Lower leg skin (tissue), 4 donors: ENCODE measurements around the gene CCDC191. TPM values are rescaled to one million over a fixed set of nuclear protein-coding genes. Genes with fewer than 3 reads are reported as not detected.

Experiments
- DNase-seq, 2 donors: peaks; one replicate each; pipeline ENCODE4 v3.0.0-alpha.2; 2019; ENCODE audit warnings: low spot score in 2 of 2
- H3K4me3 ChIP-seq: fragments of 200-600 bp; sonication (generic); 2 replicates; pipeline ENCODE4 v1.5.1; 2017; ENCODE audit warnings: mild to moderate bottlenecking, low read depth; ENCODE audit not compliant: poor library complexity, severe bottlenecking
- CTCF ChIP-seq, 3 donors: fragments of 450-650 bp; IDR thresholded peaks; one replicate each; pipeline ENCODE4 v1.5.1; 2016; ENCODE audit warnings: antibody characterized with exemption in 3 of 3, mild to moderate bottlenecking in 3 of 3, moderate library complexity in 2 of 3
- POLR2A ChIP-seq, 2 donors: fragments of 450-650 bp; IDR thresholded peaks; one replicate each; pipeline ENCODE4 v1.6.1; 2016 to 2017; ENCODE audit warnings: antibody characterized with exemption in 2 of 2, mild to moderate bottlenecking in 1 of 2, moderate library complexity in 1 of 2
- WGBS, 2 donors: methylation state at CpG; one replicate each; pipeline ENCODE4 v1.1.5; 2018; 5-methylcytosine and 5-hydroxymethylcytosine counted together
- intact Hi-C: fragments of 100-400 bp; cut with DNase I; formaldehyde crosslinking; loops from one replicate; pipeline ENCODE4 v1.15.0; 2023; ENCODE audit warnings: low total_unique reads
- total RNA-seq, 4 donors: library from RNA; depleted of rRNA; stranded (reverse); fragments of >200 nt; gene quantifications; one replicate each; pipeline ENCODE4 v1.1.0, GENCODE V29; 2016

The CCDC191 gene
- total RNA-seq, 4 donors from 2014 or later, result 2.5 to 7.3 (median 5.3) TPM

DNA sequence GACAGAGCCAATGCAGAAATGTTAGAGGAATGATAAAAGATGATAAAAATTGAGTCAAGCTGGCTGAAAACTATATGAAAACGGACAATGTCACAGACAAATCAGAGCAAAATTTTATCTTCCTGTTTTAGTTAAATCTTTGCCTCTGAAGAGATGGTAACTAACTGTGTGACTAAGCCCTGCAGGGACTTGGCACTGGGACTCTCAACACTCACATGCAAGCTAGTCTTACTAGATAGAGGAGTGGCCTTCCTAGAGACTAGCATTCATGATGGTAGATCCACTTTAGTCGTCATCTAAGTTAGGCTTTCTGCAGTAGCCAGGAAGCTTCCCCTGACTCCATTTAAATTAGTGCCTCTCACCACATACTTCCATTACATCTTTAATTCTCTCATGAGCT, 4.1 kb downstream of the CCDC191 start:
- no peak overlapping the region for H3K4me3 ChIP-seq
- TF ChIP-seq POLR2A (IDR thresholded peaks at IDR 0.05) (no peak), CTCF (IDR thresholded peaks at IDR 0.05) (no peak)
- intact Hi-C loops, result no loop called here
- DNase-seq, result no peak
- 89 to 92% methylated on average over 2 of the region's 2 CpGs for WGBS, 2 donors

- TF ChIP-seq POLR2A (IDR thresholded peaks at IDR 0.05) (no peak), CTCF (IDR thresholded peaks at IDR 0.05) (no peak)
- intact Hi-C loops, result no loop called here
- H3K4me3 ChIP-seq, result no peak overlapping the region
- no peak for DNase-seq
Observed at GRCh38 chr3:114043205-114043604, 13.1 kb downstream of the CCDC191 start.

DNA sequence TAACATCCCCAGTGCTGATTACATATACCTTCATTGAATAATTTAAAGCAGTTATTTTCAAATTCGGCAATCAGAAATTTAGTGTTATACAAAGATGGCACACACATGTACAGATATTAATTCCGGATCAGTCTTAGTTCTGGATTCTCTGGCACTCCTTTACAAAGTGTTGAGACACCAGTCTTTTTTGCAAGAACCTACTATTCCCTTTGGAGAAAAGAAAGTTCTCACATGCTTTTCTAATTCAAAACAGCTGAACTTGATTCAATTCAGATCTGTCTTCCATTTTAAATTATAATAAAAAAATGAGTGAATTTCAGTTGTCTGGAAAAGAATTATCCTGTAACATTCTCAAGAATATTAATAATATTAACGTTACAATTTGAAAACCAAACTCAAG, 20.4 kb downstream of the CCDC191 start:
- intact Hi-C loops, result no loop called here
- 65 to 69% methylated on average over 3 of the region's 3 CpGs for WGBS, 2 donors
- DNase-seq, result no peak
- no peak overlapping the region for H3K4me3 ChIP-seq
- no peak for TF ChIP-seq CTCF (IDR thresholded peaks at IDR 0.05)
- TF ChIP-seq POLR2A (IDR thresholded peaks at IDR 0.05), result no peak

DNA sequence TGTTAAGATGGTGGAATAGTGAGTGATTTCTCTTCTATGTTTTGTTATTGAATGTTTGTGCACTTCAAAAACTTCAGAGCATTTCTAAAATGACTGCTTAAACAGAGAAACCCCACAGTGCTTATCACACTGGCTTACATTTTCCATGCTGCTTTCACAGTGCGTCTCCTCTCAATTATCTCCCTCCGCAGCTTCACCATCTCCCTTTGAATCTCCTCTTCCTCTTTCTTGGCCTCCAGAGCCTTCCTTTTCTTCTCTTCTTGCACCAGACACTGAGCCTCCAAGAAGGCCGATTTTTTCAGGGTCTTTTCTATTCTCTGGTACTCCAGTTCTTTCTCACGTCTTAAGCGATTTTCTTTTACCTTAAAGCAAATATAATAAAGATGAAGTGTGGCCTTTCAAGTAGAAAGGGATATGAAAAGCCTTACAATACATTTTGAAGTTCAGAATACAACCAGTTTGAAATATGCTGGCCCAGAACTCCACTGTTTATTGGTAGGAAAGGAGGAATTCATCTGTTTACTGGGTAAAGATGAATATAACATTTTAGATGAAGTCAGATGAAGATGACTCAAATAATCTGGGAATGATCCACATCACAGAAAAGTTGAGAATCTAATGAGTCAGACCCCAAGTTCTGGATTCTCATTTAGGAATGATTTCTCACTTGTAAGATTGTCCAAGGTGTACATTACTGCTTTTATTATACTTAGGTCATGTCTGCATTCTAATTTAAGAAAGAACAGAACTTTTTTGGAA, 21.4 kb downstream of the CCDC191 start:
- TF ChIP-seq CTCF (IDR thresholded peaks at IDR 0.05), result no peak
- TF ChIP-seq POLR2A (IDR thresholded peaks at IDR 0.05), result no peak
- 92% methylated on average over 5 of the region's 5 CpGs for WGBS, 2 donors
- intact Hi-C loops, result no loop called here
- no peak for DNase-seq
- no peak overlapping the region for H3K4me3 ChIP-seq

- no peak for TF ChIP-seq POLR2A (IDR thresholded peaks at IDR 0.05)
- TF ChIP-seq CTCF (IDR thresholded peaks at IDR 0.05), result no peak
- no peak for DNase-seq
- intact Hi-C loops, result no loop called here
- no peak overlapping the region for H3K4me3 ChIP-seq
Observed at GRCh38 chr3:114034211-114034610, 22.1 kb downstream of the CCDC191 start.

GRCh38 chr3:114033721-114034120, 22.6 kb downstream of the CCDC191 start:
- no peak for DNase-seq
- 73 to 76% methylated on average over 1 of the region's 1 CpG for WGBS, 2 donors
- intact Hi-C loops, result no loop called here
- H3K4me3 ChIP-seq, result no peak overlapping the region
- TF ChIP-seq POLR2A (IDR thresholded peaks at IDR 0.05) (no peak), CTCF (IDR thresholded peaks at IDR 0.05) (no peak)
